A549 (cell line): Measurements from ENCODE around the gene SPRR5.

Source experiments
- BHLHE40 ChIP-seq: IDR thresholded peaks from 2 replicates; pipeline ENCODE4 v1.6.1; 2012; ENCODE audit warnings: low read depth, low read length, inconsistent platforms
- EHMT2 ChIP-seq: fragments of 200-600 bp; sonication (generic); IDR thresholded peaks from 2 replicates; pipeline ENCODE4 v1.6.1; 2016; ENCODE audit warnings: antibody characterized with exemption, low read depth, mild to moderate bottlenecking, moderate library complexity
- EP300 ChIP-seq, 2 experiments: fragments of >200 bp; sonication (Bioruptor Twin); formaldehyde crosslinking; IDR thresholded peaks; 2 replicates in 1 of 2; 3 replicates in 1 of 2; pipeline ENCODE4 v1.6.1; 2016 to 2017
- FOXS1 ChIP-seq: fragments of 250-450 bp; sonication (Bioruptor Pico); IDR thresholded peaks from 2 replicates; pipeline ENCODE4 v1.5.0; 2020; ENCODE audit warnings: mild to moderate bottlenecking, moderate library complexity
- JUN ChIP-seq, 2 experiments: fragments of >200 bp; sonication (Bioruptor Twin); formaldehyde crosslinking; IDR thresholded peaks; 2 replicates in 1 of 2; 3 replicates in 1 of 2; pipeline ENCODE4 v1.6.1; 2016 to 2017
- MAFK ChIP-seq: fragments of 450-650 bp; IDR thresholded peaks from 2 replicates; pipeline ENCODE4 v1.6.1; 2014; ENCODE audit not compliant: partially characterized antibody
- MAX ChIP-seq: IDR thresholded peaks from 2 replicates; pipeline ENCODE4 v1.6.1; 2012
- POLR2A ChIP-seq: IDR thresholded peaks from 2 replicates; pipeline ENCODE4 v1.6.1; 2012; ENCODE audit warnings: mild to moderate bottlenecking, low read length
- RAD21 ChIP-seq, 2 experiments: fragments of >200 bp in 1 of 2; sonication (Bioruptor Twin) in 1 of 2; formaldehyde crosslinking in 1 of 2; IDR thresholded peaks in 1 of 2; conservative IDR thresholded peaks in 1 of 2; 2 replicates in 1 of 2; 3 replicates in 1 of 2; pipeline ENCODE4 v1.6.1; 2012 to 2018; ENCODE audit warnings: inconsistent platforms in 1 of 2
- RNF2 ChIP-seq: fragments of 200-600 bp; sonication (generic); IDR thresholded peaks from 2 replicates; pipeline ENCODE4 v1.6.1; 2016; ENCODE audit warnings: low read depth, mild to moderate bottlenecking, antibody characterized with exemption, moderate library complexity, borderline replicate concordance
- TFCP2L1 ChIP-seq: fragments of 250-450 bp; sonication (Bioruptor Pico); IDR thresholded peaks from 2 replicates; pipeline ENCODE4 v1.5.0; 2021; ENCODE audit warnings: mild to moderate bottlenecking
- TF ChIP-seq, protein P1 (sequence below): fragments of >200 bp; sonication (Bioruptor Twin); formaldehyde crosslinking; IDR thresholded peaks from 3 replicates; pipeline ENCODE4 v1.5.1; 2016
- TF ChIP-seq, protein P2 (sequence below): fragments of >200 bp; sonication (Bioruptor Twin); formaldehyde crosslinking; IDR thresholded peaks from 3 replicates; pipeline ENCODE4 v1.6.1; 2016
- TF ChIP-seq, protein P3 (sequence below): fragments of 450-650 bp; IDR thresholded peaks from 2 replicates; pipeline ENCODE4 v1.6.1; 2014; ENCODE audit warnings: antibody characterized with exemption

GRCh38 chr1:152972196-152972886, 25.3 kb downstream of the SPRR5 start:
- TF ChIP-seq, protein P1, sequence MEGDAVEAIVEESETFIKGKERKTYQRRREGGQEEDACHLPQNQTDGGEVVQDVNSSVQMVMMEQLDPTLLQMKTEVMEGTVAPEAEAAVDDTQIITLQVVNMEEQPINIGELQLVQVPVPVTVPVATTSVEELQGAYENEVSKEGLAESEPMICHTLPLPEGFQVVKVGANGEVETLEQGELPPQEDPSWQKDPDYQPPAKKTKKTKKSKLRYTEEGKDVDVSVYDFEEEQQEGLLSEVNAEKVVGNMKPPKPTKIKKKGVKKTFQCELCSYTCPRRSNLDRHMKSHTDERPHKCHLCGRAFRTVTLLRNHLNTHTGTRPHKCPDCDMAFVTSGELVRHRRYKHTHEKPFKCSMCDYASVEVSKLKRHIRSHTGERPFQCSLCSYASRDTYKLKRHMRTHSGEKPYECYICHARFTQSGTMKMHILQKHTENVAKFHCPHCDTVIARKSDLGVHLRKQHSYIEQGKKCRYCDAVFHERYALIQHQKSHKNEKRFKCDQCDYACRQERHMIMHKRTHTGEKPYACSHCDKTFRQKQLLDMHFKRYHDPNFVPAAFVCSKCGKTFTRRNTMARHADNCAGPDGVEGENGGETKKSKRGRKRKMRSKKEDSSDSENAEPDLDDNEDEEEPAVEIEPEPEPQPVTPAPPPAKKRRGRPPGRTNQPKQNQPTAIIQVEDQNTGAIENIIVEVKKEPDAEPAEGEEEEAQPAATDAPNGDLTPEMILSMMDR: no peak
- TF ChIP-seq RNF2 (no peak), MAX (no peak), POLR2A (no peak), EP300 (IDR thresholded peaks at IDR 0.05) (no peak), RAD21 (conservative IDR thresholded peaks at IDR 0.05 in 1 of 2, IDR thresholded peaks at IDR 0.05 in 1 of 2) (no peak), JUN (IDR thresholded peaks at IDR 0.05) (no peak), TFCP2L1 (CRISPR knock-in tag) (no peak), FOXS1 (CRISPR knock-in tag) (no peak), MAFK (no peak), BHLHE40 (no peak), EHMT2 (no peak)
- TF ChIP-seq, protein P2, sequence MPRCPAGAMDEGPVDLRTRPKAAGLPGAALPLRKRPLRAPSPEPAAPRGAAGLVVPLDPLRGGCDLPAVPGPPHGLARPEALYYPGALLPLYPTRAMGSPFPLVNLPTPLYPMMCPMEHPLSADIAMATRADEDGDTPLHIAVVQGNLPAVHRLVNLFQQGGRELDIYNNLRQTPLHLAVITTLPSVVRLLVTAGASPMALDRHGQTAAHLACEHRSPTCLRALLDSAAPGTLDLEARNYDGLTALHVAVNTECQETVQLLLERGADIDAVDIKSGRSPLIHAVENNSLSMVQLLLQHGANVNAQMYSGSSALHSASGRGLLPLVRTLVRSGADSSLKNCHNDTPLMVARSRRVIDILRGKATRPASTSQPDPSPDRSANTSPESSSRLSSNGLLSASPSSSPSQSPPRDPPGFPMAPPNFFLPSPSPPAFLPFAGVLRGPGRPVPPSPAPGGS: no peak
- TF ChIP-seq, protein P3, sequence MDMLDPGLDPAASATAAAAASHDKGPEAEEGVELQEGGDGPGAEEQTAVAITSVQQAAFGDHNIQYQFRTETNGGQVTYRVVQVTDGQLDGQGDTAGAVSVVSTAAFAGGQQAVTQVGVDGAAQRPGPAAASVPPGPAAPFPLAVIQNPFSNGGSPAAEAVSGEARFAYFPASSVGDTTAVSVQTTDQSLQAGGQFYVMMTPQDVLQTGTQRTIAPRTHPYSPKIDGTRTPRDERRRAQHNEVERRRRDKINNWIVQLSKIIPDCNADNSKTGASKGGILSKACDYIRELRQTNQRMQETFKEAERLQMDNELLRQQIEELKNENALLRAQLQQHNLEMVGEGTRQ: no peak
